Stimulated activated CD4-positive, alpha-beta T cell treated with anti-CD3 and anti-CD28 coated beads, TNF-alpha, amount 100 ng/mL, for 48 hours (primary cell): ENCODE data around the gene SNAP25.
A peak's percentile ranks its signal among the peaks of the same experiment; 100 is the strongest.

ENCODE experiments used
- DNase-seq, 3 donors: peaks; one replicate each; pipeline ENCODE4 v3.0.0-alpha.2; 2020; ENCODE audit warnings: low read depth in 3 of 3

The SNAP25 gene

GRCh38 chr20:10216146-10216791, 2.4 kb upstream of the SNAP25 start:
- DNase-seq = no peak

- DNase-seq = peak in 1 of 3 donors; percentile 11
Measured at GRCh38 chr20:10217721-10218410, 764 bp upstream of the SNAP25 start.

- peak in 1 of 3 donors; percentile 63 for DNase-seq
Measured at GRCh38 chr20:10219452-10219791, 792 bp downstream of the SNAP25 start.

- DNase-seq = no peak
Measured at GRCh38 chr20:10219993-10220750, 1.5 kb downstream of the SNAP25 start.

- DNase-seq = no peak
Measured at GRCh38 chr20:10221021-10221420, 2.4 kb downstream of the SNAP25 start.

GRCh38 chr20:10225439-10226060, 6.9 kb downstream of the SNAP25 start:
- DNase-seq = no peak

- no peak for DNase-seq
Measured at GRCh38 chr20:10228330-10228729, 9.7 kb downstream of the SNAP25 start.

- DNase-seq = no peak
Measured at GRCh38 chr20:10231290-10231689, 12.7 kb downstream of the SNAP25 start.

GRCh38 chr20:10236540-10237533, 18.2 kb downstream of the SNAP25 start:
- no peak for DNase-seq

- DNase-seq = no peak
Measured at GRCh38 chr20:10239954-10240353, 21.3 kb downstream of the SNAP25 start.

- DNase-seq = no peak
Measured at GRCh38 chr20:10240655-10241054, 22.0 kb downstream of the SNAP25 start.

- no peak for DNase-seq
Measured at GRCh38 chr20:10242166-10242565, 23.5 kb downstream of the SNAP25 start.

- DNase-seq = no peak
Measured at GRCh38 chr20:10247440-10247839, 28.8 kb downstream of the SNAP25 start.

GRCh38 chr20:10249048-10249770, 30.6 kb downstream of the SNAP25 start:
- DNase-seq = no peak

GRCh38 chr20:10249822-10250221, 31.2 kb downstream of the SNAP25 start:
- no peak for DNase-seq

- DNase-seq = no peak
Measured at GRCh38 chr20:10250902-10251301, 32.3 kb downstream of the SNAP25 start.

GRCh38 chr20:10253780-10254179, 35.1 kb downstream of the SNAP25 start:
- no peak for DNase-seq

GRCh38 chr20:10255846-10256245, 37.2 kb downstream of the SNAP25 start:
- no peak for DNase-seq

- no peak for DNase-seq
Measured at GRCh38 chr20:10259166-10259565, 40.5 kb downstream of the SNAP25 start.

GRCh38 chr20:10260316-10260715, 41.7 kb downstream of the SNAP25 start:
- DNase-seq = no peak

- no peak for DNase-seq
Measured at GRCh38 chr20:10261702-10262101, 43.1 kb downstream of the SNAP25 start.
